H1 (cell line): ENCODE measurements around the gene THEM5.

Experiments
- CHD2 ChIP-seq: IDR thresholded peaks from 2 replicates; pipeline ENCODE4 v1.6.1; 2012; ENCODE audit warnings: low read length, improper control_type of control experiment
- CREB1 ChIP-seq: IDR thresholded peaks from 2 replicates; pipeline ENCODE4 v1.6.1; 2012; ENCODE audit warnings: inconsistent platforms
- EP300 ChIP-seq, 2 experiments: IDR thresholded peaks; 1 replicate in 1 of 2; 2 replicates in 1 of 2; pipeline ENCODE4 v1.6.1; 2011 to 2012; ENCODE audit warnings: low read depth in 2 of 2, low read length in 2 of 2, mild to moderate bottlenecking in 2 of 2, borderline replicate concordance in 1 of 2, inconsistent platforms in 1 of 2, moderate library complexity in 1 of 2
- HDAC2 ChIP-seq, 2 experiments: fragments of 300-600 bp in 1 of 2; sonication (generic) in 1 of 2; IDR thresholded peaks; 2 replicates each; pipeline ENCODE4 v1.6.1; 2011 to 2012; ENCODE audit warnings: low read depth in 2 of 2, low read length in 2 of 2, mild to moderate bottlenecking in 2 of 2, moderate library complexity in 2 of 2, borderline replicate concordance in 1 of 2, inconsistent platforms in 1 of 2
- POLR2A ChIP-seq, 2 experiments: IDR thresholded peaks; 1 replicate in 1 of 2; 2 replicates in 1 of 2; pipeline ENCODE4 v1.6.1; 2011; ENCODE audit warnings: low read depth in 2 of 2, low read length in 2 of 2, mild to moderate bottlenecking in 2 of 2; ENCODE audit errors: control extremely low read depth in 1 of 2
- POLR2AphosphoS5 ChIP-seq: IDR thresholded peaks from 2 replicates; pipeline ENCODE4 v1.6.1; 2011; ENCODE audit warnings: low read depth, low read length
- RAD21 ChIP-seq, 2 experiments: IDR thresholded peaks in 1 of 2; conservative IDR thresholded peaks in 1 of 2; 2 replicates each; pipeline ENCODE4 v1.6.1; 2011; ENCODE audit warnings: low read depth in 2 of 2, low read length in 2 of 2, improper control_type of control experiment in 1 of 2, inconsistent platforms in 1 of 2, mild to moderate bottlenecking in 1 of 2, moderate library complexity in 1 of 2
- RFX5 ChIP-seq: IDR thresholded peaks from 2 replicates; pipeline ENCODE4 v1.6.1; 2011; ENCODE audit warnings: low read depth, low read length, improper control_type of control experiment, borderline replicate concordance

DNA sequence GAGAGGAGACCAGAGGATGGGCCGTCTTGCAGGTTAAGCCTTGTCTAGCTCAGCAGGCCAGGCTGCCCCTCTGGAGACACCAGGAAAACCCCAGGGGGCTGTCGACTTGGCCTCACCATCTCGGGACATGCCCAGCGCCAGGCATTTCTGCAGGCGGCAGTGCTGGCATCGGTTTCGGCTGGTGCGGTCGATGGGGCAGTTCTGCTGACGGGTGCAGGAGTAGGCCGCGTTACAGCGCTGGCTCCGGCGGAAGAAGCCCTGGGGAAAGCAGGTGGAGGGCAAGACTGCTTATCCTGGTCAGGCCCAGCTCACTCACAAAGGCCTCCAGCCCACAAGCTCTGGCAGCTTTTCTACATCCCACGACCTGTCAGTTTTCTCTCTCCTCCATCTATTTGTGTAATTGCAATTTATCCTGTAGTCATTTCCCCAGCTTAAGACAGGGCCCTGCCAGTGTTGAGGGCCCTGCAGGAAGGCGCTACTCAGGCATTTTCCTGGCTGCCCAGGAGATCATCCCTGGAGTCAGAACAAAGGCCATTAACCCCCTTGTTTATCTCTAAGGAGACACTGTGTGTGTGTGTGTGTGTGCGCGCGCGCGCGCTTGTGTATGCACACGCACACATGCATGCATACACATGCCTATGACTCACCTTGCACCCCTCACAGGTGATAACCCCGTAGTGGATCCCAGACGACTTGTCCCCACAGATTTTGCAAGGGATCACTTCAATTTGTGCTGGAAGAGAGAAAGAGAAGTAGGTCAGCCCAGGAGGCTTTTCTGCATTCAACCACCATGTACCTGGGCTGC, 36.8 kb downstream of the THEM5 start:
- TF ChIP-seq CREB1 = no peak
- no peak for TF ChIP-seq RFX5
- no peak for TF ChIP-seq CHD2
- no peak for TF ChIP-seq EP300 (IDR thresholded peaks at IDR 0.05; ENCODE audit: borderline replicate concordance in 1 of 2, low read depth in 2 of 2, low read length in 2 of 2)
- no peak for TF ChIP-seq POLR2AphosphoS5
- TF ChIP-seq RAD21 (IDR thresholded peaks at IDR 0.05 in 1 of 2, conservative IDR thresholded peaks at IDR 0.05 in 1 of 2; ENCODE audit: low read depth in 2 of 2, low read length in 2 of 2) = no peak
- no peak for TF ChIP-seq HDAC2 (IDR thresholded peaks at IDR 0.05; ENCODE audit: borderline replicate concordance in 1 of 2, low read depth in 2 of 2, low read length in 2 of 2)
- TF ChIP-seq POLR2A (IDR thresholded peaks at IDR 0.05; ENCODE audit: control extremely low read depth in 1 of 2, low read depth in 2 of 2, low read length in 2 of 2) = no peak
